Measurements from ENCODE around the gene INTS7. TPM values are rescaled to one million over a fixed set of nuclear protein-coding genes. Genes with fewer than 3 reads are reported as not detected.
"Not testable (repeated sequence)": the region's sequence is repeated elsewhere in the genome, so short reads cannot be mapped to it uniquely, and the experiment has no call there.

INTS7 gene
- total RNA-seq, 6 donors from 2014 or later = 8.3 to 16.7 (median 14.6) TPM

- ATAC-seq (ENCODE audit: low FRiP score in 2 of 2) (no peak), DNase-seq (no peak)
- Histone ChIP-seq H3K4me1 (peaks cover 0 to 9% (median 3%) of the 10 kb centered on the region in 4 donors), H3K27ac (no peak overlapping the region), H3K9me3 (no peaks in the 10 kb centered on the region), H3K36me3 (peaks cover 0 to 12% (median 0%) of the 10 kb centered on the region in 4 donors), H3K27me3 (no peaks in the 10 kb centered on the region), H3K4me3 (no peak overlapping the region)
- WGBS, 2 donors = 93 to 98% methylated on average over 3 of the region's 3 CpGs
- TF ChIP-seq CTCF (IDR thresholded peaks at IDR 0.05) (no peak), POLR2A (IDR thresholded peaks at IDR 0.05) (no peak), EP300 (IDR thresholded peaks at IDR 0.05) (no peak), POLR2AphosphoS5 (IDR thresholded peaks at IDR 0.05) (no peak)
Observed at GRCh38 chr1:211942583-211942982, 92.8 kb downstream of the INTS7 start.

GRCh38 chr1:211939876-211940468 lies 95.4 kb downstream of the INTS7 start:
- H3K9me3 ChIP-seq = no peaks in the 10 kb centered on the region
- H3K27me3 ChIP-seq = no peaks in the 10 kb centered on the region
- peaks cover 0 to 9% (median 3%) of the 10 kb centered on the region in 4 donors for H3K4me1 ChIP-seq
- peaks cover 0 to 12% (median 0%) of the 10 kb centered on the region in 4 donors for H3K36me3 ChIP-seq
- no peak overlapping the region for H3K27ac ChIP-seq
- TF ChIP-seq POLR2AphosphoS5 (IDR thresholded peaks at IDR 0.05) = no peak
- no peak for TF ChIP-seq CTCF (IDR thresholded peaks at IDR 0.05)
- TF ChIP-seq POLR2A (IDR thresholded peaks at IDR 0.05) = no peak
- TF ChIP-seq EP300 (IDR thresholded peaks at IDR 0.05) = no peak
- no peak for DNase-seq
- 88 to 96% methylated on average over 3 of the region's 3 CpGs for WGBS, 2 donors
- no peak for ATAC-seq (ENCODE audit: low FRiP score in 2 of 2)
- no peak overlapping the region for H3K4me3 ChIP-seq

DNA sequence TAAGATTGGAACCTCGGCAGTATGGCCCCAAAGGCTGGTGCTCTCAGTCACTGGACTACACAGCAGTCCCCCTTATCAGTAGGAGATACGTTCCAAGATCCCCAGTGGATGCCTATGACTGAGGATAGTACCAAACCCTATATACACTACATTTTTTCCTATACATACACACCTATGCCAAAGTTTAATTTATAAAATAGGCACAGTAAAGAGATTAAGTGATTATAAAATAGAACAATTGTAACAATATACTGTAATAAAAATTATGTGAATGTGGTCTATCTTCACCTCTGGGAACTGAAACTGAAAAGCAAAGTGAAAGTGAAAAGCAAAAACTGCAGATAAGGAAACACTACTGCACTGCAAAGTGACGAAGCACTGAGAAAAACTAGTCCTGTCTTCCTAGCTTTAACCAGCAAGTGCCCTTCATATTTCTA lies 96.8 kb downstream of the INTS7 start:
- no peak overlapping the region for H3K27ac ChIP-seq
- DNase-seq (no peak), ATAC-seq (ENCODE audit: low FRiP score in 2 of 2) (peak in 1 of 2 donors; percentile 64)
- H3K36me3 ChIP-seq = peaks cover 0 to 5% (median 0%) of the 10 kb centered on the region in 4 donors
- WGBS, 2 donors = 33 to 36% methylated on average over 3 of the region's 3 CpGs
- TF ChIP-seq POLR2A (IDR thresholded peaks at IDR 0.05) = no peak
- no peak for TF ChIP-seq CTCF (IDR thresholded peaks at IDR 0.05)
- no peak for TF ChIP-seq EP300 (IDR thresholded peaks at IDR 0.05)
- TF ChIP-seq POLR2AphosphoS5 (IDR thresholded peaks at IDR 0.05) = no peak
- H3K27me3 ChIP-seq = no peaks in the 10 kb centered on the region
- H3K9me3 ChIP-seq = no peaks in the 10 kb centered on the region
- peaks cover 0 to 9% (median 3%) of the 10 kb centered on the region in 4 donors for H3K4me1 ChIP-seq
- peak overlapping the region in 2 of 4 donors; percentile 7 to 33 for H3K4me3 ChIP-seq

GRCh38 chr1:211937422-211937821 lies 97.9 kb downstream of the INTS7 start:
- not testable (repeated sequence) for ATAC-seq (ENCODE audit: low FRiP score in 2 of 2)

GRCh38 chr1:211935448-211935970 lies 99.8 kb downstream of the INTS7 start:
- Histone ChIP-seq H3K36me3 (no peaks in the 10 kb centered on the region), H3K27me3 (no peaks in the 10 kb centered on the region), H3K4me3 (no peak overlapping the region), H3K4me1 (peaks cover 4 to 14% (median 9%) of the 10 kb centered on the region in 4 donors), H3K9me3 (no peaks in the 10 kb centered on the region), H3K27ac (no peak overlapping the region)
- DNase-seq (no peak), ATAC-seq (ENCODE audit: low FRiP score in 2 of 2) (no peak)
- TF ChIP-seq CTCF (IDR thresholded peaks at IDR 0.05) (no peak), POLR2AphosphoS5 (IDR thresholded peaks at IDR 0.05) (no peak), EP300 (IDR thresholded peaks at IDR 0.05) (no peak), POLR2A (IDR thresholded peaks at IDR 0.05) (no peak)
- WGBS, 2 donors = 64 to 67% methylated on average over 6 of the region's 6 CpGs

More at GRCh38 chr1:211937422-211937821, 97.9 kb downstream of the INTS7 start:
- H3K9me3 ChIP-seq, H3K4me3 ChIP-seq, H3K27ac ChIP-seq, H3K27me3 ChIP-seq, DNase-seq, H3K36me3 ChIP-seq: not testable (repeated sequence)
- peaks cover 4 to 12% (median 8%) of the 10 kb centered on the region in 4 donors for H3K4me1 ChIP-seq
- 96 to 97% methylated on average over 5 of the region's 5 CpGs for WGBS, 2 donors

All from upper lobe of left lung (tissue), 6 donors.